DOHH2 (cell line): ENCODE results near the gene SAMD4A.
"Not testable (repeated sequence)": the region's sequence is repeated elsewhere in the genome, so short reads cannot be mapped to it uniquely, and the experiment has no call there.

Source experiments
- CTCF ChIP-seq: fragments of 200-600 bp; sonication (generic); IDR thresholded peaks from one replicate; pipeline ENCODE4 v1.5.1; 2014; ENCODE audit warnings: antibody characterized with exemption, mild to moderate bottlenecking, low read depth, low read length; ENCODE audit not compliant: poor library complexity, severe bottlenecking
- EZH2phosphoT487 ChIP-seq: fragments of 200-600 bp; sonication (generic); IDR thresholded peaks from 2 replicates; pipeline ENCODE4 v1.6.1; 2017; ENCODE audit warnings: borderline replicate concordance, mild to moderate bottlenecking, antibody characterized with exemption, low read length, moderate library complexity, mixed read lengths

GRCh38 chr14:54624005-54624358 is 57.1 kb downstream of the SAMD4A start:
- TF ChIP-seq CTCF, EZH2phosphoT487: not testable (repeated sequence)
